CD1c-positive myeloid dendritic cell (primary cell): ENCODE results near the gene UAP1.
A peak's percentile ranks its signal among the peaks of the same experiment; 100 is the strongest.

Source experiments
- DNase-seq: peaks from one replicate; pipeline ENCODE4 v3.0.0-alpha.2; 2016; ENCODE audit errors: extremely low spot score

UAP1 gene

GRCh38 chr1:162616848-162617247 lies 55.3 kb downstream of the UAP1 start:
- DNase-seq = no peak

GRCh38 chr1:162617513-162617912 lies 56.0 kb downstream of the UAP1 start:
- no peak for DNase-seq

GRCh38 chr1:162619076-162619475 lies 57.6 kb downstream of the UAP1 start:
- no peak for DNase-seq

GRCh38 chr1:162621256-162621655 lies 59.7 kb downstream of the UAP1 start:
- no peak for DNase-seq

GRCh38 chr1:162625679-162626078 lies 64.2 kb downstream of the UAP1 start:
- DNase-seq = no peak

GRCh38 chr1:162626094-162626493 lies 64.6 kb downstream of the UAP1 start:
- DNase-seq = no peak

GRCh38 chr1:162626761-162627160 lies 65.2 kb downstream of the UAP1 start:
- no peak for DNase-seq

GRCh38 chr1:162627662-162628296 lies 66.3 kb downstream of the UAP1 start:
- DNase-seq = peak; percentile 20

GRCh38 chr1:162629077-162629627 lies 67.6 kb downstream of the UAP1 start:
- no peak for DNase-seq

GRCh38 chr1:162629651-162630050 lies 68.1 kb downstream of the UAP1 start:
- no peak for DNase-seq

- no peak for DNase-seq
These were observed 70.1 kb downstream of the UAP1 start for GRCh38 chr1:162631546-162632191.

- no peak for DNase-seq
These were observed 70.7 kb downstream of the UAP1 start, which contains the start of gene DDR2 for GRCh38 chr1:162632217-162632666. TSS of gene DDR2 (plus strand) at chr1:162632464. CDS start at chr1:162719064, 86,600 bp downstream.

- no peak for DNase-seq
These were observed 71.2 kb downstream of the UAP1 start for GRCh38 chr1:162632698-162633080.

GRCh38 chr1:162633081-162633762 lies 71.7 kb downstream of the UAP1 start:
- no peak for DNase-seq

GRCh38 chr1:162635418-162635817 lies 73.9 kb downstream of the UAP1 start:
- no peak for DNase-seq

GRCh38 chr1:162639718-162640117 lies 78.2 kb downstream of the UAP1 start:
- no peak for DNase-seq

- no peak for DNase-seq
These were observed 79.6 kb downstream of the UAP1 start for GRCh38 chr1:162641114-162641513.

GRCh38 chr1:162644986-162645314 lies 83.4 kb downstream of the UAP1 start:
- no peak for DNase-seq

GRCh38 chr1:162645666-162646065 lies 84.1 kb downstream of the UAP1 start:
- no peak for DNase-seq

- DNase-seq = no peak
These were observed 88.1 kb downstream of the UAP1 start for GRCh38 chr1:162649583-162649982.
